Hepatocyte (in vitro differentiated cells): ENCODE results near the gene PRICKLE3. TPM values are rescaled to one million over a fixed set of nuclear protein-coding genes. Genes with fewer than 3 reads are reported as not detected.
"Not testable (repeated sequence)": the region's sequence is repeated elsewhere in the genome, so short reads cannot be mapped to it uniquely, and the experiment has no call there.

Experiments
- DNase-seq: peaks from one replicate; pipeline ENCODE4 v3.0.0-alpha.2; 2016; ENCODE audit warnings: low spot score
- H2AFZ ChIP-seq: fragments of 200-600 bp; sonication (generic); 2 replicates; pipeline ENCODE4 v1.6.0; 2016; ENCODE audit warnings: antibody characterized with exemption, mild to moderate bottlenecking
- H3K27ac ChIP-seq: fragments of 200-600 bp; sonication (generic); 2 replicates; pipeline ENCODE4 v1.5.1; 2016; ENCODE audit warnings: mild to moderate bottlenecking
- H3K27me3 ChIP-seq: fragments of 200-600 bp; sonication (generic); 2 replicates; pipeline ENCODE4 v1.6.1; 2016
- H3K36me3 ChIP-seq: fragments of 200-600 bp; sonication (generic); replicated peaks from 2 replicates; pipeline ENCODE4 v1.5.1; 2016; ENCODE audit warnings: low read depth; ENCODE audit not compliant: insufficient read depth
- H3K4me1 ChIP-seq: fragments of 200-600 bp; sonication (generic); 2 replicates; pipeline ENCODE4 v1.5.1; 2016; ENCODE audit warnings: mild to moderate bottlenecking, moderate library complexity; ENCODE audit not compliant: insufficient read depth
- H3K4me2 ChIP-seq: fragments of 200-600 bp; sonication (generic); 2 replicates; pipeline ENCODE4 v1.6.0; 2016
- H3K4me3 ChIP-seq: fragments of 200-600 bp; sonication (generic); 2 replicates; pipeline ENCODE4 v1.5.1; 2016; ENCODE audit warnings: mild to moderate bottlenecking
- H3K79me2 ChIP-seq: fragments of 200-600 bp; sonication (generic); 2 replicates; pipeline ENCODE4 v1.6.0; 2017; ENCODE audit warnings: mild to moderate bottlenecking
- H3K9me2 ChIP-seq: fragments of 200-600 bp; sonication (generic); replicated peaks from 2 replicates; pipeline ENCODE4 v1.6.0; 2017; ENCODE audit warnings: mild to moderate bottlenecking; ENCODE audit not compliant: insufficient read depth
- H3K9me3 ChIP-seq: fragments of 200-600 bp; sonication (generic); 2 replicates; pipeline ENCODE4 v1.5.1; 2016; ENCODE audit warnings: low read depth, mild to moderate bottlenecking
- H4K20me1 ChIP-seq: fragments of 200-600 bp; sonication (generic); 2 replicates; pipeline ENCODE4 v1.6.0; 2016; ENCODE audit warnings: mild to moderate bottlenecking; ENCODE audit not compliant: insufficient read depth, poor library complexity, severe bottlenecking
- EZH2 ChIP-seq: fragments of 200-600 bp; sonication (generic); IDR thresholded peaks from 2 replicates; pipeline ENCODE4 v1.6.1; 2016; ENCODE audit warnings: antibody characterized with exemption, mild to moderate bottlenecking, borderline replicate concordance
- EZH2phosphoT487 ChIP-seq: fragments of 200-600 bp; sonication (generic); IDR thresholded peaks from one replicate; pipeline ENCODE4 v1.6.1; 2018; ENCODE audit warnings: antibody characterized with exemption, mild to moderate bottlenecking, low read depth, moderate library complexity; ENCODE audit not compliant: unreplicated experiment, severe bottlenecking
- WGBS: methylation state at CpG from one replicate; pipeline ENCODE4 v1.1.6; 2016; ENCODE audit warnings: low lambda C conversion rate; ENCODE audit errors: missing lambda C conversion rate; 5-methylcytosine and 5-hydroxymethylcytosine counted together
- polyA plus RNA-seq: library from polyadenylated mRNA; unstranded; fragments of >200 nt; fragmentation: Nextera tagmentation; extraction: Ambion mirVana; gene quantifications from 2 replicates; pipeline ENCODE4 v1.2.1, GENCODE V29; 2016
- total RNA-seq: library from RNA; depleted of rRNA; stranded (reverse); fragments of >200 nt; gene quantifications from 2 replicates; pipeline ENCODE4 v1.2.3, GENCODE V29; 2014
- TF ChIP-seq, protein P1 (sequence below): fragments of 200-600 bp; sonication (generic); IDR thresholded peaks from 2 replicates; pipeline ENCODE4 v1.5.1; 2016; ENCODE audit warnings: antibody characterized with exemption, mild to moderate bottlenecking; ENCODE audit not compliant: poor library complexity

The PRICKLE3 gene
- total and polyA plus RNA-seq, 2 experiments from 2014 or later = 6.1 to 9.3 TPM

DNA sequence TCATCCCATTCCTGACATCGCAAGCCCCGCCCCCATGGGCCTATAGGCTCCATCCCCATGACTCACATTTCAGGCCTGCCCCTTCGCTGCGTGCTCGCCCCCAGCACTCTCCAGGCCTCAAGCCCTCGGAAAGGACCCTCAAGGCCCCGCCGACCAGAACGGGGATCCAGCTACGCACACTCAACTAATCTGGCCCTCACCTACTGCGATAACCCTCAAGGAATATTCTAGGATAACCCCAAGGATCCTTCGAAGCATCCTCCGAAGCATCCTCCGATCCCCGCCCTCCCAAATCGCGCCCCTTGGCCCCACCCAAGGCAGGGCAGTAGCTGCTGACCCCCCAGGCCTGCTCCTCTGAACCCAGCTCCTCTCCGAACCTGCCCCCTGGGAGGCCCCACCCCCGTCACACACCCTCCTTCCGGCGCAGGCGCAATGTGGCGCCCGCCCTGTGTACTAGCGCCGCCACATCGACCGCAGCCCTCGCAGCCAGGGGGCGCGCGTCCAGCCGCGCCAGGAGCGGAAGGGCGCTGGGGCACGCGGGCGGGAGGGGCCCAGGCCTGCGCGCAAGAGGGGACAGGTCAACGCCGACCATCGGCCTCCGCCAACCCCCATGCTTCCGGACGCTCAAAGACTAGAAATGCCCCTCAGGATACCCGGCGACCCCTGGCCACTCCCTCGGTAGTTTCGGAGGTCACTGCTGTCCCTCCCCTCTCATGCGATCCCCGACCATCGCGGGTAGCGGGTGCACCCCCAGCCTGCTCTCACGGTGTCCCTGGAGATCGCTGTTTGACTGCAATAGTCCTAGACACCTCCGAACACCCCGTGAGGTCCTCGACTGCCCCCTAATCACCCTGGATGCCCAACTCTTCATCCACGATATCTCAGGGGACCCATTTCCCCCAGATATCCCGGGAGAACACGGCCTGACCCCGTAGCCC lies 30.0 kb downstream of the PRICKLE3 start:
- Histone ChIP-seq H2AFZ (peak overlapping the region; percentile 83), H3K27ac (peak overlapping the region; percentile 99), H4K20me1 (no peaks in the 10 kb centered on the region), H3K36me3 (no peaks in the 10 kb centered on the region), H3K9me3 (no peaks in the 10 kb centered on the region), H3K79me2 (no peaks in the 10 kb centered on the region), H3K4me3 (no peak overlapping the region), H3K4me1 (no peaks in the 10 kb centered on the region), H3K4me2 (peak overlapping the region; percentile 82), H3K9me2 (no peaks in the 10 kb centered on the region), H3K27me3 (no peaks in the 10 kb centered on the region)
- no peak for TF ChIP-seq EZH2
- TF ChIP-seq EZH2phosphoT487 = no peak
- TF ChIP-seq, protein P1, sequence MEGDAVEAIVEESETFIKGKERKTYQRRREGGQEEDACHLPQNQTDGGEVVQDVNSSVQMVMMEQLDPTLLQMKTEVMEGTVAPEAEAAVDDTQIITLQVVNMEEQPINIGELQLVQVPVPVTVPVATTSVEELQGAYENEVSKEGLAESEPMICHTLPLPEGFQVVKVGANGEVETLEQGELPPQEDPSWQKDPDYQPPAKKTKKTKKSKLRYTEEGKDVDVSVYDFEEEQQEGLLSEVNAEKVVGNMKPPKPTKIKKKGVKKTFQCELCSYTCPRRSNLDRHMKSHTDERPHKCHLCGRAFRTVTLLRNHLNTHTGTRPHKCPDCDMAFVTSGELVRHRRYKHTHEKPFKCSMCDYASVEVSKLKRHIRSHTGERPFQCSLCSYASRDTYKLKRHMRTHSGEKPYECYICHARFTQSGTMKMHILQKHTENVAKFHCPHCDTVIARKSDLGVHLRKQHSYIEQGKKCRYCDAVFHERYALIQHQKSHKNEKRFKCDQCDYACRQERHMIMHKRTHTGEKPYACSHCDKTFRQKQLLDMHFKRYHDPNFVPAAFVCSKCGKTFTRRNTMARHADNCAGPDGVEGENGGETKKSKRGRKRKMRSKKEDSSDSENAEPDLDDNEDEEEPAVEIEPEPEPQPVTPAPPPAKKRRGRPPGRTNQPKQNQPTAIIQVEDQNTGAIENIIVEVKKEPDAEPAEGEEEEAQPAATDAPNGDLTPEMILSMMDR = peak; percentile 66
- DNase-seq = peak; percentile 91
- WGBS = 50% methylated on average over 43 of the region's 65 CpGs

DNA sequence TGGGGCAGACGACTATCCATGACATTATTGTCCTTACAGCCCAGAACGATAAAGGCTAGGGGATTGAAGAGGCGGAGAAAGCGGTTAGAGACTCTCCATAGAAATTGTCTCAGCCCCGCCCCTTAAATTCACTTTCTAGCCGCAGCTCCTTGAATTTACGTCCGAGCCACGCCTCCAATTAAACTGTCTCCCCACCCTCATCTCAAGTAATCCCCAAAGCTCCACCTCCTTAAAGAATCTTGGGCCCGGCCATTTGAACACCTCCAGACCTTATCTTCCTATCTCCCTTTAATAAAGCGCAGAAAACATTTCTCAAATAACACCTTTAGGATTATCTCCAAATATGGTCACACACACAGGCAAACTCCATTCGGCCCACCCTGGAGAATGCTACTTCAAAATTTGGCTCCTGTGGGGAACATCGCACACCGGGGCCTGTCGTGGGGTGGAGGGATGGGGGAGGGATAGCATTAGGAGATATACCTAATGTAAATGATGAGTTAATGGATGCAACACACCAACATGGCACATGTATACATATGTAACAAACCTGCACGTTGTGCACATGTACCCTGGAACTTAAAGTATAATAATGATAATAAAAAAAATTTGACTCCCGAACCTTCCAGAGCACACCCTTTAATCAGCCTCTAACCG lies 30.8 kb downstream of the PRICKLE3 start:
- H2AFZ ChIP-seq = peak overlapping the region; percentile 1
- H3K9me2 ChIP-seq = no peaks in the 10 kb centered on the region

DNA sequence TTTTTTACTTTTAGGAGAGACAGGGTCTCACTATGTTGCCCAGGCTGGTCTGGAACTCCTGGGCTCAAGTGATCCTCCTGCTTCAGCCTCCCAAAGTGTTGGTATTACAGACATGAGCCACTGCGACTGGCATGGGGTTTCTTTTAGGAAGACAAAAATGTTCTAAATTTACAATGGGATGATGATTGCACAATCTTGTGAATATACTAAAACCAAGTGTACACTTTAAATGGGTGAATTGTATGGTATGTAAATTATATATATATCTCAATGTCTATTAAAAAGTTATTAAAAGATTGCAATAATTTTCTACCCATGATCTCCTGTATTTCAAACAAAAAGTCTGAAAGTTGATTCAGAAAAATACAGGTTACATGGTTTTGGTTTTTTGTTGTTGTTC lies 32.7 kb downstream of the PRICKLE3 start:
- Histone ChIP-seq H3K4me3 (no peak overlapping the region), H3K27me3 (no peaks in the 10 kb centered on the region), H3K9me2 (no peaks in the 10 kb centered on the region), H2AFZ (no peak overlapping the region), H3K36me3 (no peaks in the 10 kb centered on the region), H3K79me2 (no peaks in the 10 kb centered on the region), H4K20me1 (no peaks in the 10 kb centered on the region), H3K27ac (no peak overlapping the region), H3K9me3 (no peaks in the 10 kb centered on the region), H3K4me1 (no peaks in the 10 kb centered on the region), H3K4me2 (no peak overlapping the region)
- DNase-seq = no peak
- TF ChIP-seq EZH2phosphoT487 (no peak), EZH2 (no peak)
- TF ChIP-seq, protein P1 = no peak
- WGBS = 85% methylated on average over 1 of the region's 1 CpG

More for the DNA sequence above, 30.8 kb downstream of the PRICKLE3 start:
- H3K36me3 ChIP-seq = no peaks in the 10 kb centered on the region
- H3K79me2 ChIP-seq = no peaks in the 10 kb centered on the region
- H3K9me3 ChIP-seq = no peaks in the 10 kb centered on the region
- H3K27me3 ChIP-seq = no peaks in the 10 kb centered on the region
- H3K4me1 ChIP-seq = no peaks in the 10 kb centered on the region
- H3K27ac ChIP-seq = peak overlapping the region; percentile 99
- TF ChIP-seq EZH2 (no peak), EZH2phosphoT487 (no peak)
- TF ChIP-seq, protein P1 = no peak
- H4K20me1 ChIP-seq = no peaks in the 10 kb centered on the region
- WGBS = 37% methylated on average over 18 of the region's 18 CpGs
- peak; percentile 62 for DNase-seq
- peak overlapping the region; percentile 82 for H3K4me2 ChIP-seq
- H3K4me3 ChIP-seq = no peak overlapping the region

DNA sequence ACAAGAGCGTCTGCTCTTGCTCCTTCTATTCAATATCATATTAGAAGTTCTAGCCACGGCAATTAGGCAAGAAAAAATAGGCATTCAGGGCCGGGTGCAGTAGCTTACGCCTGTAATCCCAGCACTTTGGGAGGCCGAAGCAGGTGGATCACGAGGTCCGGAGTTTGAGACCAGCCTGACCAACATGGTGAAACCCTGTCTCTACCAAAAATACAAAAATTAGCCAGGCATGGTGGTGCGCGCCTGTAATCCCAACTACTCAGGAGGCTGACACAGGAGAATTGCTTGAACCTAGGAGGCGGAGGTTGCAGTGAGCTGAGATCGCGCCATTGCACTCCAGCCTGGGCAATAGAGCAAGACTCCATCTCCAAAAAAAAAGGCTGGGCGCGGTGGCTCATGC lies 36.9 kb downstream of the PRICKLE3 start:
- not testable (repeated sequence) for DNase-seq, H3K9me3 ChIP-seq, H3K36me3 ChIP-seq, H3K27me3 ChIP-seq, H3K4me1 ChIP-seq, H3K9me2 ChIP-seq, H4K20me1 ChIP-seq, H3K79me2 ChIP-seq, H3K4me3 ChIP-seq, H3K4me2 ChIP-seq
- peak overlapping the region; percentile 33 for H2AFZ ChIP-seq
- H3K27ac ChIP-seq = peak overlapping the region; percentile 91
- 94% methylated on average over 14 of the region's 14 CpGs for WGBS

DNA sequence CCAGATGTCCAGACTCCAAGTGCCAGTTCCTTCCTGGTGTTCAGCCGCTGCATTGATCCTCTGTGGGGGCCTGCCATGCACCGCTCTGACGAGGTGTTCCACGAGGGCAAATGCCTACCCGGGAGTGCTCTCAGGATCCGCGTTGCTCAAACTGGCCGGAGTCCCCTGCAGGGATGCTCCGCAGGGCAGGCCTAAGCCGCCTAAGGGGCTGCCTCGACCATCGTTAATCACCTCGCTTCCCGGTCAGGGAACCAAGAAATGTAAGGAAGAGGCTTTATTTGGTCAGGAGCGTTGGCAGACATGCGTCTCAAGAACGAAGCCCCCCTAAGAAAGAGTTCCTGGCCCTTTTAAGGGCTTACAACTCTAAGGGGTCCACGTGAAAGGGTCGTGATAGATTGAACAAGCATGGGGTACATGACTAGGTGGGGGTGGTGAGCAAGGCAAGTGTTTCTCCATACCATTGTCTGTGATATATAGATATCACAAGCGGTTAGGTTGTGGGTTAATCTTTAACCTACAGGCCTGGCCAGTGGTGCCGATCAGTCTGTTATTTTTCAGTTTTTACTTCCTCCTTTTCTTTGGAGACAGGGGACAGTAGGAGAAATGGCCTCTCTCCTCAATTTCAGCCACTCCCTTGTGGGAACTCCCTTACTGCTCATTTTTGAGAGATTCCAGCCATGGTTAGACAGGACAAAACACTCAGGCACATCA lies 37.6 kb downstream of the PRICKLE3 start:
- DNase-seq, H3K27me3 ChIP-seq, H3K79me2 ChIP-seq, H3K36me3 ChIP-seq, H4K20me1 ChIP-seq, H3K9me2 ChIP-seq, H3K4me2 ChIP-seq, H3K4me3 ChIP-seq, H3K9me3 ChIP-seq, H3K4me1 ChIP-seq: not testable (repeated sequence)
- peak overlapping the region; percentile 33 for H2AFZ ChIP-seq
- peak overlapping the region; percentile 91 for H3K27ac ChIP-seq
- 84% methylated on average over 21 of the region's 21 CpGs for WGBS
